Activated CD4-positive, alpha-beta T cell treated with anti-CD3 and anti-CD28 coated beads, Interleukin-2, Interleukin-4, amounts not matched to agents 100 ng/mL and 50 ng/mL, durations not matched to agents 16 hours and 8 hours (primary cell): ENCODE data around the gene TTLL12.

ENCODE experiments used
- DNase-seq: peaks from one replicate; pipeline ENCODE4 v3.0.0-alpha.2; 2020; ENCODE audit warnings: low spot score

Gene TTLL12

DNA sequence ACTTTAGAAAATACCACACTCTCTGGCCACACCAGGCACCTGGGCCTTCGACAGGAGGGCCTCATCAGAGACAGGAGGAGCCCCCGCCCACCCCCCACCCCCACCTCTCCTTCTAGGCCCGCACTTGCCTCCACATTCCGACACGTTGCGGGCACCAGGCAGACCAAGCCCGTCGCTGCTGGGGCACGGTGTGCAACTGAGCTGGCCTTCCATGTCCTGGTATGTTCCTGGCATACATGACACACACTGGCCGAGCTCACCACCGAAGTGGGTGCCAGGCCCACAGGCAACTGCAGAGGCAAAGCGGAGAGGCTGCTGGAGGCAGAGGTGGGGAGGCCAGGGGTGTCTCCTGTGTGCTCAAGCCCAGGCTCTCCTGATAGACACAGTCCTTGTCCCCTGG is 27.0 kb upstream of the TTLL12 start:
- DNase-seq, result no peak

DNA sequence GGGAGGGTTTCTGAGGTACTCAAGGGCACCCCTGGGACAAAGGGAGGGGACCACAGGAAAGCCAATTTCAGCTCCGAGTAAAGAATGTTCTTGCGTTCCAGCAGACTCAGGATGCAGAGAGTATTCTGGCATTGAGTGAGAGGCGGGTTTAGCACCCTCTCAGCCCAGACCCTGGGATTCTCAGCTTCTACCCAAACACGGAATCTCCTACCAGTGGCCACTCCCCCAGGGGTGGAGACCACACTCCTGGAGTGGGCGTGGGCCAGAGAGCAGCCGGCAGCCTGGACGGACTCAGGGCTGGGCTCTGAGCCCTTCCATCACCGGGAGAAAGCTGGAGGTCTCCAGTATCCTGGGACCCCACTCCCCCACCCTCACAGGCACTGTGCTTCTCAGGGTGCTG is 26.1 kb upstream of the TTLL12 start:
- no peak for DNase-seq

DNA sequence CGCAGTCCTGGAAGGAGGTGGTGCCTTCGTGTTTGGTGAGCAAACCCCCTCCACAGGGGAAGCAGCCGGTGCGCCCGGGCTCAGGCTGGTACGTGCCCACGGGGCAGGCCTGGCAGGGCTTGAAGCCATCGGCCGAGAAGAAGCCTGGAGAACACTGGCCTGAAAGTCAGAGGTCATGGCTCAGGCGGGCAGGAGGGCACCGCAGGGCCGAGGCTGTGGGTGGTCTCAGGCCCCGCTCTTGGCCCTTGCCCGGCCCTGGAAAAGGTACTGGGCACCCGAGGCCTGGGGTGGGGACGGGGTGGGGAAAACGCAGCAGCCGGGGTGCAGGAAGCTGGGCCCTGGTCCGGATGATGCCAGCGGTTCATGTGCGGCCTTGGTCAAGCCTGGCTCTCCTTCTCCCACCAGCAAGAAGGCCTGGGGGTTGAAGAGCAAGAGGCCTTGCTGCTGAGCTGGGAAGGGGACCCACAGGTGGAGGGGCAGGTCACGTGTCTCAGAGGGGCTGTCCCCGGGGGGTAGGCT is 25.6 kb upstream of the TTLL12 start:
- DNase-seq, result no peak

DNA sequence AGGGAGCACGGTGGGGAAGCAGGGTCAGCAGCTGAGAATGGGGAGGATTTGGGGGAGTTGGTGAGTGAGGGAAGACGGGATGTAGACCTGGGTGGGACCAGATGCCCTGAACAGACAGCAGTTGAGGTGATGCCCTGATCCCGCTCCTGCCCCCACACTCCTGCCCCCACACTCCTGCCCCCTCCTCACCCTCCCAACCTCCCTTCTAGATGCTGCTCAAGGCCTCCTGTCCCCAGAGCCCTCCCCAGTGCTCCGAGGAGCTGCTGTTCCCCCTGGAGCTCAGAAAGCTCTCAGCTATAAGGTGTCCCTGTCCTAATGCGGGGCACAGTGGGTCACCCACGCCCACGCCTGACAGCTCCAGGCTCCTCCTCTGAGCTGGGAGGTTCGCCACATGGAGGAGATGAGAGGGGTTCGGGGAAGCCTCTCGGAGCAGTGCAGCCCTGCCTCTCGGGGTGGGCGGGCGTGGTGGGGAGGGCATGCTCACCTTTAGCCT is 25.1 kb upstream of the TTLL12 start:
- no peak for DNase-seq

DNA sequence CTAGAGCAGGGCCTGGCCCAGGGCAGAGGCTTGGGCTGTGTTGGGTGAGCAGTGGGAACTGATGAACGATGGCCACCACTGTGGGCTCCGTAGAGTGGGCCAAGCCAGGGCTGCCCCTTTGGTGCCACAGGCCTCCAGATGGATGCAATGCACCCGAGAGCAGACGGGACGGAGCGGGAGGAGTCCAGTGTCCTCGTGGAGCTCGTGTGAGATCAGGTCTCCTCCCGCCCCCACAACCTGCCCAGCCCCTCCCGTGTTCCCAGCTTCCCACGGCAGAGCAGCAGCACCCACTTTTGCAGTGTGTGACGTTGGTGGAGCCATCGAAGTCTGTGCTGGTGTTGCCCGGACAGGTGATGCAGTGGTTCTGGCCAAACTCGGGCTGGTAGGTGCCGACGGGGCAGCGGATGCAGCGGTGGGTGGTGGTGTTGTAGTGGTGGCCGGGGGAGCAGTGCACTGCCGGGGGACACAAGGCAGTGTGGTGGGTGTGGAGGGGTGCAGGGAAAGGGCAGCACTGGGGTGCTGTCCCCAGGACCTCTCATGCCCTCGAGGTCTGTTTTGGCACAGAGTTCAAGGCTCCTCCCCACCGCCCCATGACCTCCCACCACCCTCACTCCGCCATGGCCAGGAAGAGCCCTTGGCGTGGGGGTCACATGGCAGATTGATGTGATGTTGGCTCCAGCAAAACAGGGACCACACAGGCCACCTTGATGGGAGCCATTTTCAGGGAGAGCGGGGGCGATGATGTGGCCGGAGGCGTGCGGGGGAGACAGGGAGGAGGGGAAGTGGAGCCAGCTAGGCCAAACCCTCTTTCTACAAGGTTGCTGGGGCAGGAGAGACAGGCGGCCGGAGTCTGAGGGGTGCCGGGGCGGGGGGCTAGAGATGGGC is 23.9 kb upstream of the TTLL12 start:
- DNase-seq, result no peak

DNA sequence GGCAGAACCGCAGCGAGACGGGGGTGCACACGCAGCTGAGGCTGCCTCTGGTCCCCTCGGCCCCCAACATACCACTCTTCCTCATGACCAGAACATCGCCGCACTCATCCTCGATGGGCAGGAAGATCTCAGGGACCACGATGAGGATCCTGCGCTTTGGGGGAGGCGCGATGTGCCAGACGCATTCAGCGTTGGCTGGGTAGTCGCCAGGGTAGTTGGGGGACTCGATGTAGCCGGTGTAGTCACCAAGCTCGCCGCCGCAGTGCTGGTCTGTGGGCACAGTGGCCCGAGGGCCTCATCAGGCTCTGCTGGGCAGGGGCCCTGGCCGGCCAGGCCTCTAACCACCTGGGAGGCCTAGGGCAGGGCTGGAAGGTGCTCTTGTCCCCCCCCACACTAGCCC is 23.0 kb upstream of the TTLL12 start:
- DNase-seq, result no peak

DNA sequence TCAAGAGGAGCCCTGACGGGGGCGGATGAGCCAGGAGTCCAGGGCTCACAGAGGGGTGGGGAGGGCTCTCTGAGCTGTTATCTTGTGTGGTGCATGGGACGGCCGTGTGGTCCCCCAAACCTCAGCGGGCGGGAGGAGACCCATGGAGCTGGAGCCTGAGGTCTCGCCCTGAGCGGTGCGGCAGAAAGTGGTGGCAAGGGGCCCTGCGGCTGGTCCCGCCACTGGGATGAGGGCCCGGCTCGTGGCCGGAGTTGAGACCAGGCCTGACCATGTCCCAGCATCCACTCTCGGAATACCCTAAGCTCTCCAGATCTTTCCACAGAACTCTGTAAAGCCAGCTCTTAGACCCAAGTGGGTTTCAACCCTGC is 22.6 kb upstream of the TTLL12 start:
- no peak for DNase-seq

DNA sequence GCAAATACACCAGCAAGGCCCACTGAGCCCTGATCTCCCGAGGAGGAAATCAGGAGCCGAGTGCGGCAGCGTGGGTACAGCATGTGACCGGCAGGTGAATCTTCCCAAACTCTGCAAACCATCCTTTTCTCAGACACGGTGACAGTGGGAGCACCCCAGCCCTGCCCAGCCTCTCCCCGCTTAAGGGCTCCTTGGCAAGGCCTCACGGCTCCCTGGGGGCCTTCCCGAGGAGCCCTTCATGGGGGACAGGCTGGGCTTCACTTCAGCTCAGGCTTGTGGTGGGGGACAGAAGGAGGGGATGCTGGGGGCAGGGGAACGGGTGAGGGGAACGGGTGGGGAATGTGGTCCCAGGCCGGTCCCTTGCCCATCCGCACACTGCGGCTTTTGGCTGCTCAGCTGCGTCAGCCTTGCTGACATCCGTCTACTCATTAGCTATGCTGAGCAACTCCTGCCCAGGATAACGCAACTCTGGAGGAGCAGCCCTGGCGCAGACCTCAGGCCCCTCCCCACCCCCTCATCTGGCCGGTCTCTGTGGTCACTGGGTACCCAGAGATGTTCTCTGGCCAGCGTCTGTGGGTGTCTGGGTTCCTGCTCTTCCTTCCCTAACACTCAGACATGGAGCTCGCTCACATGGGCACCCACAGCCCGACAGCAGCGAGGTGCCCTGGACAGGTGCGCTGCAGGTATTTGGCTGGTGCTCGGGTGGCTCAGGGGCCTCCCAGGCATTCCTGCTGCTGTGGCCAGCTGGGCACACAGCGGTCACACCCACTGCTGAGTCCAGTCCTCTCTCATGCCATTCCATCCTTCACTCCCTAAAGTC is 22.0 kb upstream of the TTLL12 start:
- DNase-seq, result no peak

DNA sequence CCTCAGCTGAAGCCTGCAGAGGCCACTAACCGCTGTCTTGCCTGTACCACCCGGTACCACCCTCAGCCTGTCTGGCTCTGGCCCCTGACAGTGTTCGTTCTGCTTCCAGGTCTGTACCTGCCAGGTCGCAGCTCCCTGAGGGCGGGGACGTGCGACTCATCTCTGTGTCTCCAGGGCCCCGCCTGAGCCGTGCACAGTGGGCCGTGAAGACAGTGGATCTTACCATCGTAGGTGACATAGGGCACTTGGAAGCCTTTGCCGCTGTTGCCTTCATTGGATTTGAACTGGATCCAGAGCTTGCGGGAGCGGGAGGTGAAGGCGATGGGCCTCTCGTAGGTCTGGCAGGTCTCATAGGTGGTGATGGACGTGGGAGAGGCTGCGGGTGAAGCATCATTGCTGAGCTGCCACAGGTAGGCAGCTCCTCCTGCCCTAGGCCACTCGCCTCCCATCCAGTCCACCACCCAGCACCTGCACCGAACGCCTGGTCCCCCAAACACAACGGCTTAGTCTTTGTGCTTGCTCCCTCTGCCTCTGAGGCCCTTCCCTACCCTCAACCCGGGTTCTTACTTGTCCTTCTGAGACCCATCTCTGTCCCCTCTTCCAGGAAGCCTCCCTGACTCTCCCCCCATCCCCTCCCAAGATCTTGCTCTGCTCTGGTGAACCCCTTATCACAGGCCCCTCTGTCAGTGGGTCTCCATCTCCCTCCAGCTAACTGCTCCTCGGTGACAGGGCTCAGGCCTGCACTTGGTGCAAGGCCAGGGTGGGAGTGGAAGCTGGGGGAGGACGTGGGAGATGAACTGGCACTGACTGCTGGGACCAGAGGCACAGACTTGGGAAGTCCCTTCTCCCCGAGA is 21.1 kb upstream of the TTLL12 start:
- no peak for DNase-seq

DNA sequence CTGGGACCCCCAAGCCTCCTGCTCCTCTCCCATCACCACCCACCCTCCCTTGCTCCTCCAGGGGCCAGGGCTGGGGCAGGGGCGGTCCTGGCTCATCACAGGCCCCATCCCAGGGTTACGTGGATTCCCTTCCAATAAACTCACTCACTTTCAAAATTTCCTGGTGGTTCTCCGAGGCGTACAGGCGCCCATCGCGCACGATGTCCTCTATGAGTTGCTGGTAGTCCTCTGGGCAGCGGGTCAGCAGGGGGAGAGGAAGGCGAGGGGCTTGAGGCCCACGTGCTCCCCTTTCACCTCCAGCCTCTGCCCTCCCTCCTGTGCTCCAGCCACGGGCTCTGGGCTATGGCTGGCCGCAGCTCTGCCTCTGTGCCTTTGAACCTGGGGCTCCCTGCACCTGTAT is 20.5 kb upstream of the TTLL12 start:
- DNase-seq, result no peak

DNA sequence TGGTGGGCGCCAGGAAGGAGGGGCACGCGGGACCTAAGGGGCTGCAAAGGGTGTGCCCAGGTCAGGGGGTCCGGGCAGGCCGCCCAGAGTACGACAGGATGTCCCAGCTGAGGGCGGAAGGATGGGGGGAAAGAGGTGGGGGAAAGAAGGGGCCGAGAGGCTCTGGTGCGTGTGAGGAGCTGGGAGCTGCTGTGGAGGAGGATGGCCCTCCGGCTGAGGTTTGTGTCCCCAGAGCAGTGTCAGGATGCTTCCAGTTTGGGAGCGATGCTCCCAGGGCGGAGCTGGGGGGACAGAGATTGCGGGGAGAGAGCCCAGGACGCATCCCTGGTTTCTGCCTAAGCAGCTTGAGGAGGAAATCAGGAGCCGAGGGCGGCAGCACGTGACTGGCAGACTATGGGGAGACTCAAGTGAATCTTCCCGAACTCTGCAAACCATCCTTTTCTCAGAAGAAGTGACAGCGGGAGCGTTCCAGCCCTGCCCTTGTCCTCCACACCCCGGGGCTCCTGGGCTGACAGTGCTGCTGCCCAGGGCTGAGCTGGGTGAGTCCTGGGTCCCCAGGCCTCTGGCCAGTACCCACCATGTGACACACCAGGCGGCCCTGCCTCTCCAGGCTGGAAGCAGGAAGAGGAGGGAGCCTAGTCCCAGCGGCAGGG is 19.7 kb upstream of the TTLL12 start:
- DNase-seq, result no peak

DNA sequence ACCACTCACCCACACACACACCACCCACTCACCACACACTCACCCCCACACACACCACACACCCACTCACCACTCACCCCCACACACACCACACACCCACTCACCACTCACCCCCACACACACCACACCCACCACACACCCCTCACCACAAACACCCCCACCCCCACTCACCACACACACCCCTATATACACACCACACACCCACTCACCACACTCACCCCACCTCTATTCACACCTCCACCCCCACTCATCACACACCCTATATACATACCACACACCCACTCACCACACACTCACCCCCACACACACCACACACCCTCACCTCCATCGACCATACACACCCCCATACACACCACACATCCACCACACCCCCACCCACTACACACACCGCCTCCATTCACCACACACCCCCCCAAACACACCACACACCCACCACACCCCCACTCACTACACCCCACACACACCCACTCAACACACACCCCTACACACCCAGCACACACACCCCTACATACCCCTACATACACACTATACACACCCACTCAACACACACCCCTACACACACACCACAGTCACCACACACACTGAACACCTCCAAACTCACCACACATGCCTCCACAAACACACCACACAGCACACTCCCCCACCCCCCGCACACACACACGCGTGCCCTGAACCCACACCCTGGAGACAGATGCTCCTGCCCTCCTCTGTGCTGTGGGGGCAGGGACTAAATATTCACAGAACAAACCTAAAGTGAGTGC is 19.0 kb upstream of the TTLL12 start:
- DNase-seq, result no peak

DNA sequence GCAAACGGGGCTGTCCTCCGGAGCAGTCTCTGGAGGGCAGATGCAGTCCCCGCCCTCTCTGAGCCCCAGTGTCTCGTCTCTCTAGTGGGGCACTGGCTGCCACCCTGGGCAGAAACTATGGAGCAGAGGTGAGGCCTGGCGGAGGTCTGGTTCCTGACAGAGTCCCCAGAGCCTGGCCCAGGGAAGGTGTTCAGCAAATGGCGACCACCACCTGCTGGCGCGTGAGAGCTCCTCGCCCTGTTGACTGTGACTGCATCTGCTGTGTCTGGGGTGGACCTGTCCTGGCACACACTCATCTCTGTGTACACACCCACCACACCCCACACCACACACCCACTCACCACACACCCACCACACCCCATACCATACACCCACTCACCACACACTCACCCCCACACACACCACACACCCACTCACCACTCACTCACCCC is 18.3 kb upstream of the TTLL12 start:
- DNase-seq, result no peak

DNA sequence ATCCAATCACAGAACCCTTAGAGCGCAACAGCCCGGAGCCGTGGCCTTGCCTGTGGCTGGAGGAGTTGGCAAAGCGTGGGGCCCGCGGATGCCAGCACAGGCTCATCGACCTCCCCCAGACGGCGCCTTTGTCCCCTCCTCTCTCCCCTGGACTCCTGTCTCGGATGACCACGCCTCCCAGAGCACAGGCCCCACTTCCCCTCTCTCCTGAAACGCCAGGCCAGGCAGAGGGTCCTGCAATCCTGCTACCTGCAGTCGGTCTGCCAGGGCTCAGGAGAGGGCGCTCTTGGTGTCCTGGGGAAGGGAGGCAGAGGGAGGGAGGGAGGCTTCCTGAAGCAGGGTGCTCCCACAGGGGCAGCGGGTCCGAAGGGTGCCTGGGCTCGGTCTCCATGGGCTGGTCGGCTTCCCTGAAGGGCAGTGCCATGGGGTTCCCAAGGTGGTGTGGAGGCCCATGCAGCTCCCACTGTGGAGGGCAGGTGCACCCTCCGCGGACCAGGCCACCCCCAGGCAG is 16.6 kb upstream of the TTLL12 start:
- no peak for DNase-seq

DNA sequence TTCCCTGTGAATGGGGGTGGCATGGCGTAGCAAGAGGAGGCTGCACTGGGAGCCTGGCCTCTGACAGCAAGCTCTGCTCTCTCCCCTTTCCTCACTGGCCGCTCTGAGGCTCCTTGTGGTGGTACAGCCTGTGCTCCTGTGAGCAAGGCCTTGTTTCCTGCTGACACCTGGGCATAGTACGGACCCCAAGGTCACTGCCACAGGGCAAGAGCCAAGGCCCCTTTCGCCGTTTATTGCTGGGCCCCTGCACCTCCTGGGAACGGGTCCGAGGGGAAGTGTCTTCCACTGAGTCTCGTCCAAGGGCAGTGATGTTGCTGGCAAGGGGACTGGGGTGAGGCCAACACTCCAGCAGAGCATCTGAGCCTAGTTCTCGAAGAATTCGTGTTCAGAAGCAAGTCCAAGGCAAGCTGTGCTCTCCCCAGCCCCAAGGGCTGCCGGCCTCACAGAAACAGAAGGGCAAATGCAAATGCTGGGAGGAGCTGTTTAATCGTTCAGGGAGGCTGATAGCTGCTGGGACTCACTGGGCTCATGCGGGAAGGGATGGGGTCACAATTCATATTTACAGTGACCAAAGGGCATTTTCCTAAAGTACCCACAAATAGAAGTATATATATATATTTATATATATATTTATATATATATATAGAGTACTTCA is 15.9 kb upstream of the TTLL12 start:
- DNase-seq, result no peak

DNA sequence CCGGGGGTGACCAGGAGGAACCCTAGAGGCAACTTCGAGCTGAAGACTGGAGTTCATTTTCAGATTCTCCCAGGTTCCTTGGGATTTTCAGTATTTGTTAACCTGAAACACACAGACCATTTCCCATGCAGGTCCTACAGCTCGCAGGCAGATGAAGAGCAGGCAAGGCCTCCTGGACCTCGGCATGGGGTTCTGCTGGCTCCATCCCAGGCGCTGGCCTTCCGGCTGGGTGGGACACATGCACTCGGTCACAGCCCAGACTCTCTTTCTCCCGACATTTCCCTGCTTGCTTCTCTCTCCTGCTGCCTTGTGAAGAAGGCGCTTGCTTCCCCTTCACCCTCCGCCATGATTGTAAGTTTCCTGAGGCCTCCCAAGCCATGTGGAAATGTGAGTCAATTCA is 15.4 kb upstream of the TTLL12 start:
- no peak for DNase-seq

DNA sequence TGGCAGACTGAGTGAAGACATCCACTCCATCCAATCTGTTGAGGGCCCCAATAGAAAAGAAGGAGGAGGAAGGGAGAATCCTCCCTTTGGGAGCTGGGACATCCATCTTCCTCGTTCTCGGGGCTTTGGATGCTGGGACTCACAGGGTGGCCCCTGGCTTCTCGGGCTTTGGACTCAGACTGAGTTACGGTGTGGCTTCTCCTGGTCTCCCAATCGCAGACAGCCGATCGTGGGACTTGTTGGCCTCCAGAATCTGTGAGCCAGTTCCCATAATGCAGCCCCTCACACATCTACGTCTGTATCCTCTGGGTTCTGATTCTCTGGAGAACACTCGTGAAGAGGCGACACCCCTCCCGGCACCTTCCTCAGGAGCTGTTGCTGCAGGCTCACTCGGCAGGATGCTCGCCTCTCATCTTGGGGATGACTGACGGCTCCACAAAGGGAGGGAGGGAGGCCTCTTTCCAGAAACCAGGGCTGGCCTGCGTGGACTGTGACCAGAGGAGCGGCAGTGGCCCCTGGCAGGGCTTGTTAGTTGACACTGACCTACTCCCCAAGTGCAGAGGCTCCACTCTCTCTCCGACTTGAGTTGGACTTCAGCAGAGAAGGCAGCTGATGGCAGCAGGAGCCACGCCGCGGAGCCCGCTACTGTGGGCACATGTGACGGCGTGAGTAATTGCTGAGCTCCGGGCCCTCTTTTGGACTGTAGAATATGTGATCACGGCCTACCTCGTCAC is 14.7 kb upstream of the TTLL12 start:
- DNase-seq, result no peak

DNA sequence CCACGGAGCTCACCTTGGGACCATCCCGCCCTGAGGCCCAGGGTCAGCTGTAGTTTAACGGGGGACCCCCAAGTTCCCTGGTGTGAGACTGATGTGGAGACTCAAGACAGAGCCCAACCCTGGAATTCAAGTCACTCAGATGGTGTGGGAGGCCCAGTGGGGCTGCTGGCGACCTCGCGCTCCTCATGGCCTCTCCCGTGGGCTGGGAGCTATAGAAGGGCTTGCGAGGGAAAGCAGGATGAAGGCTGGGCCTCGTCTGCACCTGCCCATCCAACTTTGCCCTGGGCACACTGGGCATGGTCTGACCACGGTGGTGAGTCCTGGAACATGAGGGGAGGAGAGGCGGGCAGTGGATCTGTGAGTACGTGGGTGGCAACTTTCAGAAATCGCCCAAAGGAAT is 13.6 kb upstream of the TTLL12 start:
- DNase-seq, result no peak

DNA sequence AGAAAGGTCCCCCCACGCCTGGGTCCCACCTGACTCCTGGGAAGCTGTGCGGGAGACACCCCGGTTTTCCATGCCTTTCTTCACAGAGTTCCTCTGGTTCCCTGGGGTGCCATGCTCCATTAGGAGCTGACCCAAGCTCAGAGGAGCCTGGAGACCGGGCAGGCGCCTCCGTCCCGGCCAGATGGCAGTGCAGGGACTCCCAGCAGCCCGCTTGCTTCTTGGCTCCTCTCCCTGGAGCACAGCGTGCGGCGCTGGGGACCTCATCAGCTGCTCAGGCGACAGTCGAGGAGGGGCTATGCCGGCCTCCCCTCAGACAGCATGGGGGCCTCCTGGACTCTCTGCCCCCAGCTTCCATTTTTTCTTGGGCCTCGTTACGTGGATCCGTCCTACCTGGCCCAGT is 13.1 kb upstream of the TTLL12 start:
- no peak for DNase-seq
